Endodermal cell (in vitro differentiated cells): ENCODE results near the gene APPL2. TPM values are rescaled to one million over a fixed set of nuclear protein-coding genes. Genes with fewer than 3 reads are reported as not detected.

ENCODE experiments used
- DNase-seq: peaks from one replicate; pipeline ENCODE4 v3.0.0-alpha.2; 2017
- H3K27ac ChIP-seq: 2 replicates; pipeline ENCODE4 v1.5.1; 2013; ENCODE audit warnings: mild to moderate bottlenecking, low read depth, low read length, moderate library complexity
- H3K27me3 ChIP-seq: 2 replicates; pipeline ENCODE4 v1.6.1; 2013; ENCODE audit warnings: mild to moderate bottlenecking, low read length, moderate library complexity; ENCODE audit not compliant: insufficient read depth, control insufficient read depth, poor library complexity, severe bottlenecking
- H3K36me3 ChIP-seq: 2 replicates; pipeline ENCODE4 v1.7.0; 2013; ENCODE audit warnings: mild to moderate bottlenecking, low read length, moderate library complexity; ENCODE audit not compliant: control insufficient read depth, insufficient read depth
- H3K4me1 ChIP-seq: one replicate; pipeline ENCODE4 v1.7.0; 2013; ENCODE audit warnings: low read length; ENCODE audit not compliant: control insufficient read depth, insufficient read depth
- H3K4me3 ChIP-seq: 2 replicates; pipeline ENCODE4 v1.5.1; 2013; ENCODE audit warnings: mild to moderate bottlenecking, low read length, moderate library complexity
- H3K9ac ChIP-seq: 2 replicates; pipeline ENCODE4 v1.6.1; 2013; ENCODE audit warnings: mild to moderate bottlenecking, low read length, moderate library complexity; ENCODE audit not compliant: poor library complexity, severe bottlenecking; ENCODE audit errors: extremely low read depth
- H3K9me3 ChIP-seq: 2 replicates; pipeline ENCODE4 v1.6.1; 2013; ENCODE audit warnings: mild to moderate bottlenecking, low read length, moderate library complexity; ENCODE audit not compliant: control insufficient read depth
- H3K27ac Mint-ChIP-seq: 2 replicates; pipeline ENCODE4 v1.8.0; 2020; ENCODE audit warnings: mixed read lengths
- H3K27me3 Mint-ChIP-seq: 2 replicates; pipeline ENCODE4 v1.8.0; 2021; ENCODE audit warnings: mild to moderate bottlenecking, mixed read lengths; ENCODE audit not compliant: insufficient read depth
- H3K36me3 Mint-ChIP-seq: 2 replicates; pipeline ENCODE4 v1.8.0; 2020; ENCODE audit warnings: low read depth, mixed read lengths
- H3K4me1 Mint-ChIP-seq: 2 replicates; pipeline ENCODE4 v1.8.0; 2020; ENCODE audit warnings: mixed read lengths
- H3K4me3 Mint-ChIP-seq: 2 replicates; pipeline ENCODE4 v1.8.0; 2020; ENCODE audit warnings: mild to moderate bottlenecking, moderate library complexity, mixed read lengths
- H3K9me3 Mint-ChIP-seq: 2 replicates; pipeline ENCODE4 v1.8.0; 2020; ENCODE audit warnings: mild to moderate bottlenecking, mixed read lengths
- WGBS, 2 experiments: methylation state at CpG; one replicate each; pipeline versions ENCODE4 v1.1.5 to v1.1.7; 2013; ENCODE audit warnings: missing lambda C conversion rate in 2 of 2, mixed read lengths in 1 of 2; ENCODE audit not compliant: insufficient coverage in 1 of 2, insufficient read length in 1 of 2; 5-methylcytosine and 5-hydroxymethylcytosine counted together
- total RNA-seq, 2 donors: library from RNA; stranded (reverse); fragmentation: NEBNext Ultra II Directional in 1 of 2; extraction: Animal tissue kit (Norgen Biotek cat#: 25700) in 1 of 2; gene quantifications; 2 replicates in 1 of 2; 3 replicates in 1 of 2; pipeline ENCODE4 v1.2.1, GENCODE V29; 2021
- TF ChIP-seq, protein P1 (sequence below): fragments of 200-600 bp; sonication (generic); conservative IDR thresholded peaks from 2 replicates; pipeline ENCODE4 v1.5.0; 2021; ENCODE audit warnings: antibody characterized with exemption, mild to moderate bottlenecking

APPL2 gene
- total RNA-seq, 2 donors from 2014 or later: 31.8 to 35.2 TPM

DNA sequence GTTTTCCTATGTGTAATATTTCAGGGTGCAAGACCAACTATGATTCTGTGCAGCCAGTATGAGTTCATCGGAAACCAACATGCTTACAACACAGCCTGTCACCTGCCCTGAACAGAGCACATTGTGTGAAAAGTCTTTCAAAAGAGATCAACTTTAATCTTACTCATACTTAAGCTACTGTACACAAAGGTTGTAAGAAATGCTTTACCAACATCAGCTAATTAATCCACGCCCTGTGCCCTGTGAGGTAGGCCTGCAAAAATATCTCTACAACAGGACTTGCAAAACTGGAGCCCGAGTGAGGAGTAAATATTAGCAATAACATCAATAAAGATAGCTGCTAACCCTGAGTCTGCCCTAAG, 15.1 kb downstream of the APPL2 start:
- peaks cover 20% of the 10 kb centered on the region for H3K36me3 Mint-ChIP-seq
- peaks cover 10% of the 10 kb centered on the region for H3K36me3 ChIP-seq
- TF ChIP-seq, protein P1, sequence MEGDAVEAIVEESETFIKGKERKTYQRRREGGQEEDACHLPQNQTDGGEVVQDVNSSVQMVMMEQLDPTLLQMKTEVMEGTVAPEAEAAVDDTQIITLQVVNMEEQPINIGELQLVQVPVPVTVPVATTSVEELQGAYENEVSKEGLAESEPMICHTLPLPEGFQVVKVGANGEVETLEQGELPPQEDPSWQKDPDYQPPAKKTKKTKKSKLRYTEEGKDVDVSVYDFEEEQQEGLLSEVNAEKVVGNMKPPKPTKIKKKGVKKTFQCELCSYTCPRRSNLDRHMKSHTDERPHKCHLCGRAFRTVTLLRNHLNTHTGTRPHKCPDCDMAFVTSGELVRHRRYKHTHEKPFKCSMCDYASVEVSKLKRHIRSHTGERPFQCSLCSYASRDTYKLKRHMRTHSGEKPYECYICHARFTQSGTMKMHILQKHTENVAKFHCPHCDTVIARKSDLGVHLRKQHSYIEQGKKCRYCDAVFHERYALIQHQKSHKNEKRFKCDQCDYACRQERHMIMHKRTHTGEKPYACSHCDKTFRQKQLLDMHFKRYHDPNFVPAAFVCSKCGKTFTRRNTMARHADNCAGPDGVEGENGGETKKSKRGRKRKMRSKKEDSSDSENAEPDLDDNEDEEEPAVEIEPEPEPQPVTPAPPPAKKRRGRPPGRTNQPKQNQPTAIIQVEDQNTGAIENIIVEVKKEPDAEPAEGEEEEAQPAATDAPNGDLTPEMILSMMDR: no peak
- H3K27me3 Mint-ChIP-seq: no peaks in the 10 kb centered on the region
- no peak overlapping the region for H3K9ac ChIP-seq
- H3K4me3 ChIP-seq: no peak overlapping the region
- no peak overlapping the region for H3K27ac ChIP-seq
- H3K27me3 ChIP-seq: no peaks in the 10 kb centered on the region
- H3K4me1 Mint-ChIP-seq: peaks cover 12% of the 10 kb centered on the region
- H3K9me3 Mint-ChIP-seq: no peaks in the 10 kb centered on the region
- no peak overlapping the region for H3K27ac Mint-ChIP-seq
- no peaks in the 10 kb centered on the region for H3K9me3 ChIP-seq
- no peak for DNase-seq
- WGBS, 2 experiments: 96 to 100% methylated on average over 1 to 3 of the region's 3 CpGs
- no peak overlapping the region for H3K4me3 Mint-ChIP-seq
- H3K4me1 ChIP-seq: peaks cover 3% of the 10 kb centered on the region

GRCh38 chr12:105220150-105220928, 15.6 kb downstream of the APPL2 start:
- Mint-ChIP-seq H3K9me3 (no peaks in the 10 kb centered on the region), H3K27me3 (no peaks in the 10 kb centered on the region)

GRCh38 chr12:105219261-105220028, 16.5 kb downstream of the APPL2 start:
- Mint-ChIP-seq H3K4me3 (no peak overlapping the region), H3K27ac (no peak overlapping the region), H3K4me1 (peaks cover 12% of the 10 kb centered on the region), H3K27me3 (no peaks in the 10 kb centered on the region), H3K9me3 (no peaks in the 10 kb centered on the region), H3K36me3 (peaks cover 32% of the 10 kb centered on the region)
- no peak for DNase-seq
- Histone ChIP-seq H3K9ac (no peak overlapping the region), H3K36me3 (peaks cover 22% of the 10 kb centered on the region), H3K9me3 (no peaks in the 10 kb centered on the region), H3K4me3 (no peak overlapping the region), H3K27me3 (no peaks in the 10 kb centered on the region), H3K4me1 (peaks cover 6% of the 10 kb centered on the region), H3K27ac (no peak overlapping the region)
- TF ChIP-seq, protein P1: no peak
- 84 to 100% methylated on average over 2 to 4 of the region's 4 CpGs for WGBS, 2 experiments

More at GRCh38 chr12:105220150-105220928, 15.6 kb downstream of the APPL2 start:
- Mint-ChIP-seq H3K36me3 (peaks cover 24% of the 10 kb centered on the region), H3K4me1 (peaks cover 12% of the 10 kb centered on the region), H3K4me3 (no peak overlapping the region), H3K27ac (no peak overlapping the region)
- DNase-seq: no peak
- no peak overlapping the region for H3K27ac ChIP-seq
- no peak overlapping the region for H3K9ac ChIP-seq
- H3K27me3 ChIP-seq: no peaks in the 10 kb centered on the region
- no peaks in the 10 kb centered on the region for H3K9me3 ChIP-seq
- no peak overlapping the region for H3K4me3 ChIP-seq
- TF ChIP-seq, protein P1: no peak
- WGBS, 2 experiments: 88 to 92% methylated on average over 5 to 6 of the region's 6 CpGs
- H3K36me3 ChIP-seq: peaks cover 13% of the 10 kb centered on the region
- peaks cover 3% of the 10 kb centered on the region for H3K4me1 ChIP-seq
